ENCODE data around the gene AP1S3.
A peak's percentile ranks its signal among the peaks of the same experiment; 100 is the strongest.
"Not testable (repeated sequence)": the region's sequence is repeated elsewhere in the genome, so short reads cannot be mapped to it uniquely, and the experiment has no call there.

The AP1S3 gene

DNA sequence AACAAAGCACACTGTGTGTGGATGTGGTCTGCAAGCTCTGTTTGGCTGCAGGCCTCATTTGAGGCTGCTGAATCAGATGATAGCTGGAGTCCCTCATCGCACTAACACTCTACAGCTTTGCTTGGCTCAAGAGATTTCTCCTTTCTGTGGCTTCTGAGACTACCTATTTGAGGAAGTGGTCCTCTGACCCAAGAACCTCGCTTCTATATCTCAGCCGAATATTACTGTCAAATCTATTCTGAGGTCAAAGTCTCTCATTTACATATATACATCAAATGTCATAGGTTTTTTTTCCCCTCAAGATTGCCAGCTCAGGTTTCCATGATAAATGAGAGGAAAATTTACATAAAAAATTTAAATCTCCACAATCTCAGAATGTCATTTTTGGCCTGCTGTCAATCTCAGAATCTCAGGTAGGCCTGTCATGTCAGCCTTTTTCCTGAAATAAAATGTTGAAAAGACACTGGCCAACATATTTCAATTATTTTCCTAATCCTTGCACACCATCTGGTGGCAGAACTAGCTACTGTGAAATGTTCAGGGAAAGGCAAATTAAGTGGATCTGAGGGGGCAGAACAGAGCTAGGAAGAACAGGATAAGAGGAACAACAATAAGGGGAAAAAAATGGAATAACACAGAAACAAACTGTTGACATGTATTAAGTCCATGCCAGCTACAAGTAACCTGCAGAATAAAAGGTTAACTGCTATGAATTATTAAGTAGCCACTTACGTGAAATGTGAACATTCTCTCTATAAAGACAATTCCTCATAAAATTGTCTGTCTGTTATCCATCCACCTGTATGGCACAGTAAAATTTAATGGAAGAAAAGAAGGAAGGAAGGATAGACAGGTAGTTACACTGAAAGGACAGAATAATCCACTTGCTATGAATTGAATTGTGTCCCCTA, 39.3 kb downstream of the AP1S3 start:
- DNase-seq (ENCODE audit: low read depth), result no peak

DNA sequence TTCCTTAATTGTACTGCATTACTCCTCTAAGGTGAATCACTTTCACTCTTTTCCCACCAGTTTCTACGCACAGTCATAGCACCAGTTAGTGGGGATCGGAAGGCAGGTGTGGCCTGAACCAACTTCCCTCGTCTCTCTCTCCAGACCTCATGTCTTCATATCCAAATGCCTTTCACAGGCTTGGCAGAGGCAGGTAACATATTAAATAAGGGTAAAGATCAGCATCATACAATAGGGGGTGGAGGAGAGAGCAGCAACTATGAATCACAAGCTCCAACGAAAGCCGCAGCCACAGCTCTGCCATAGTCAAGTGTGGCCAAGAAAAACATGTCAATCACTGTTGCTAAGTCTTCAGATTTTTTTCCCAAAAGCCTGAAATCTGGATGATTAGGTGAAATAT, 40.3 kb downstream of the AP1S3 start:
- DNase-seq (ENCODE audit: low read depth), result no peak

DNA sequence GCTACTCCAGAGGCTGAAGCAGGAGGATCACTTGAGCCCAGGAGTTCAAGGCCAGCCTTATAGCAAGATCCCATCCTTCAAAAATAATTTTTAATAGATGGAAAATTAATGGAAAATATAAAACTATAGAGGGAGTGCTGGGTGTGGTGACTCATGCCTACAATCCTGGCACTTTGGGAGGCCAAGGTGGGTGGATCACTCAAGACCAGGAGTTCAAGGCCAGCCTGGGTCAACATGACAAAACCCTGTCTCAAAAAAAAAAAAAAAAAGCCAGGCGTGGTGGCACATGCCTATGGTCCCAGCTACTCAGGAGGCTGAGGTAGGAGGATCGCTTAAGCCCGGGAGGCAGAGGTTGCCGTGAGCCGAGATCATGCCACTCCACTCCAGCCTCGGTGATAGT, 48.0 kb downstream of the AP1S3 start:
- DNase-seq (ENCODE audit: low read depth), result no peak

DNA sequence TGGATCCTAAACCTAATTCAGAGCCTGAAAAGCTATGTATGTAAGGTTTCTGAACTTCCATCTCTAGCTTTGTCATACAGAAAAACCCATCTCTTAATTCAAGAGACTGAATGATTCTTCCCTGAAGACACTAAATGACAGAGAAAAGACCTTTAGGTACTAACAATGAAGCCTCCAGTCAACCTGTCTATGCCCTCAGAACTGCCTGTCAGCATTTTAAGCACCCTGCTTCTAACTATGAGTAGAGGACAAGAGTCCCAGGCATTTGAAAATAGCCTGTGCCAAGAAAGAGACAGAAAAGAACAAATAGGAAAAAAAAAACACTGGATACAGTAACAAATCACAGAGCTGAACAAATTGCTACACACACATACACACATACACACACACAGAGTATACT, 48.6 kb downstream of the AP1S3 start:
- no peak for DNase-seq (ENCODE audit: low read depth)

- not testable (repeated sequence) for DNase-seq (ENCODE audit: low read depth)
Measured at GRCh38 chr2:223788106-223788505, 49.3 kb downstream of the AP1S3 start.

GRCh38 chr2:223787358-223787757, 50.0 kb downstream of the AP1S3 start:
- DNase-seq (ENCODE audit: low read depth), result no peak

GRCh38 chr2:223786943-223787342, 50.4 kb downstream of the AP1S3 start:
- no peak for DNase-seq (ENCODE audit: low read depth)

- no peak for DNase-seq (ENCODE audit: low read depth)
Measured at GRCh38 chr2:223786236-223786635, 51.1 kb downstream of the AP1S3 start.

DNA sequence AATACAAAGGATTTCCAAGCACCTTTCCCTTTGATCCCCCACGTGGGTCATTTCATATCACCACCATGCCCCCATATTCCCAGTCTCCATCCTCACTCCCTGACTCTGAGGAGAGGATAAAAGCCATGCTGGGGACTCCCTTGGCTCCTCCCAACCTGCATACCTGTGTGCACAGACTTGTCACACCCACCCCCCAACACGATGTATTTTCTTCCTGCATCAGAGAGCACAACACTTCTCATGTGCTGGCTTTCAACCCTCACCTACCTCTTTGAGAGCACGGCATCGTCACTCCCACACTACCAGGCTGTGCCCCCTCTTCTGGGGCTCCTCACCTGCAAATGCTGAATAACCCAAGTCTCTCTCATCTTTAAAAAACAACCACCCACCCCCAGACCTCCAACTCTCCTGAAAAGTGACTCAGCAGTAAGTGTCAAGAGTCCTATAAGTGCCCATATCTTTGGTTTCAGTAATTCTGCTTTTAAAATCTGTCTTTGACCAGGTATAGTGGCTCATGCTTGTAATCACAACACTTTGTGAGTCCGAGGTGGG, 53.1 kb downstream of the AP1S3 start:
- DNase-seq (ENCODE audit: low read depth), result no peak

DNA sequence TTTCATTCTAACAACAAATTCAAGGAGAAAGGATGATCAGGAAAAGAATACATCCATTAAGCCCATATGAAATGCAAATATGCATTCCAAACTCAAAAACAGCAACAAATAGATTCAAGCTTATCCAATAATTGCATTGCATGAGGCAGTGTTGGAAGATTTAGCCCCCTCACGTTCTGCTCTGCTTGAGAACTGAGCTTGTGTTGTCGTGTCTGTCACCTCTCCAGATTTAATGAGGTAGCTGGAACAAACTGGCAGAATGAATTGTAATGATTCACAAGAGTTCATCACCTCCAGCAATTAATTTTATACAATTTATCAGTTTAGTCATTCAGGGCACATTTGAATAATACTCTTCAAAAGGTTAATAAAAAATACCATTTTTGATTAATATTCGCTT, 54.8 kb downstream of the AP1S3 start:
- no peak for DNase-seq (ENCODE audit: low read depth)

DNA sequence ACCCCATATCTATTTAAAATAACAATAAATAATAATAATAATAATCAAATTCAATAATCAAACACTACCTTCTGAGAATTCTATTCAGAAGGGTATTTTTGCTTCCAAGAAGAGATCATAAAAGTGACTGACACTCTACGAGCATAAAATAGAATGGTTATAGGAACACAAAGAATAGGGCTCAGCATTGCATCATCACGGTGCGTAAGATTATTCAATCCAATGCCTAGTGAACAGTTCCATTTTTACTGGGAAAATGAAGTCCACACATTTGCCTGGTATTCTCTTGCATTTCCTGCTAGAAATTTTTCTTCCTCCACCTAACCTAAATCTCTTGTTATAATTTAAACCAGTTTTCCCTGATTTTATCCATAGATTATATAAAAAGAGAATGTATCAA, 55.8 kb downstream of the AP1S3 start:
- no peak for DNase-seq (ENCODE audit: low read depth)

DNA sequence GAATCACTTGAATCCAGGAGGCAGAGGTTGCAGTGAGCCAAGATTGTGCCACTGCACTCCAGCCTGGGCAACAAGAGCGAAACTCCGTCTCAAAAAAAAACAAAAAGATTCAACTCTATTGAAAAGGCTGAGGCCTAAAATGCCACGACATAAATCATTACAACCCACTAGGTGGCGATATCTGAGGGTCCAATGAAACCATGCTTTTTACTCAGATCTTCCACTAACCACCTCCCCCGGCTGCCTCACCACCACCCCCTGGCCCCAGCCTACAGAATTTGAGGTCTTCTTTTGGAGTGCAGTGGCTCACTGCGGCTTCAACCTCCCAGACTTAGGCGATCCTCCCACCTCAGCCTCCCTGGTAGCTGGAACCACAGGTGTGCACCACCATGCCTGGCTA, 57.5 kb downstream of the AP1S3 start:
- no peak for DNase-seq (ENCODE audit: low read depth)

DNA sequence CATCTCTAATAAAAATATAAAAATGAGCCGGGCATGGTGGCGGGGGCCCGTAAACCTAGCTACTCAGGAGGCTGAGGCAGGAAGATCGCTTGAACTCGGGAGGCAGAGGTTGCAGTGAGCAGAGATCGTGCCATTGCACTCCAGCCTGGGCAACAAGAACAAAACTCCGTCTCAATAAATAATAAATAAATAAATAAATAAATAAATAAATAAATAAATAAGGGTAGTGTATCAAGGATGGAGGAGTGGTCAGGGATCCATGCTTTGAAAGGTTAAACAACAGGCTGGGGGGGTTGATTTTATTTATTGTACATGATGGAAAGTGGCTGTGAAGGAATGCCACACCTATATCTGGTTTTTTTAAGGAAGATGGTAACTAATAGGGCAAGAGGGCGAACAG, 63.2 kb downstream of the AP1S3 start:
- no peak for DNase-seq (ENCODE audit: low read depth)

DNA sequence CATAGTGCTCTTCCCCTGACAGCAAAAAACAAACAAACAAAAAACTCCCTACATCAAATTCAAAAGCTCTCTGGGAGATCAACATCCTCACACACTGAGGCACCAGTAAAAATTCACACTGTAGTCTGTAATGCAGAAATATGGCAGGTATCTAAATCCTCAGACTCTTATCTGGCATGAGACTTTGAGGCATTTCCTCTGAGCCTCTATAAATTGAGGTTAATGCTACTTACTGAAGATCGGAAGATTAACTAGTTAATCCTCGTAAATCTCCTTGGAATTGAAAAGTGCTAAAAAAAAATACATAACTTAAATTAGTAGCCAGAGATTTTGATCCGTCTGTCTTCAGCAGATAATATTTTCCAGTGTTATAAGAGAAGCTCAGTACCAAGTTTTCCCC, 65.0 kb downstream of the AP1S3 start:
- no peak for DNase-seq (ENCODE audit: low read depth)

- no peak for DNase-seq (ENCODE audit: low read depth)
Measured at GRCh38 chr2:223771475-223771874, 65.9 kb downstream of the AP1S3 start.

- no peak for DNase-seq (ENCODE audit: low read depth)
Measured at GRCh38 chr2:223768179-223768578, 69.2 kb downstream of the AP1S3 start.

- DNase-seq (ENCODE audit: low read depth), result no peak
Measured at GRCh38 chr2:223767341-223767740, 70.0 kb downstream of the AP1S3 start.

- no peak for DNase-seq (ENCODE audit: low read depth)
Measured at GRCh38 chr2:223765221-223765785, 72.1 kb downstream of the AP1S3 start.

DNA sequence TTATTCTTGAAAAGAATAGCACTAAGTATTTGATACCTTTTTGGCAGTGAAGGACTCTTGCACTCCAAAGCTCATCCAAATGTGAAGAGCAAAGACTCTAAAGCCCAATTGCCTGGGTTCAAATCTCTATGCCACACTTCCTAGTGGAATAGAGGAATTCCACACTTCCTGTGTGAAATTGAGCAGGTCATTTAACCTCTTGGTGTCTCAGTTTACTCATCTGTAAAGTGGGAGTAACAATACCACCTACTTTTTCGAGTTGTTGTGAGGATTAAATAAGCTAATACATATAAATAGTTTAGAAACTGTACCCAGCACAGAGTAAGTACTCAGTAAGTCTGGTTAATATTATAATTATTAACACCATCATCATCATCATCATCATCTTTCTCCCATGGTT, 72.6 kb downstream of the AP1S3 start:
- DNase-seq (ENCODE audit: low read depth), result no peak

- DNase-seq (ENCODE audit: low read depth), result no peak
Measured at GRCh38 chr2:223762853-223763252, 74.5 kb downstream of the AP1S3 start.

- DNase-seq (ENCODE audit: low read depth), result not testable (repeated sequence)
Measured at GRCh38 chr2:223761746-223762145, 75.6 kb downstream of the AP1S3 start.

DNA sequence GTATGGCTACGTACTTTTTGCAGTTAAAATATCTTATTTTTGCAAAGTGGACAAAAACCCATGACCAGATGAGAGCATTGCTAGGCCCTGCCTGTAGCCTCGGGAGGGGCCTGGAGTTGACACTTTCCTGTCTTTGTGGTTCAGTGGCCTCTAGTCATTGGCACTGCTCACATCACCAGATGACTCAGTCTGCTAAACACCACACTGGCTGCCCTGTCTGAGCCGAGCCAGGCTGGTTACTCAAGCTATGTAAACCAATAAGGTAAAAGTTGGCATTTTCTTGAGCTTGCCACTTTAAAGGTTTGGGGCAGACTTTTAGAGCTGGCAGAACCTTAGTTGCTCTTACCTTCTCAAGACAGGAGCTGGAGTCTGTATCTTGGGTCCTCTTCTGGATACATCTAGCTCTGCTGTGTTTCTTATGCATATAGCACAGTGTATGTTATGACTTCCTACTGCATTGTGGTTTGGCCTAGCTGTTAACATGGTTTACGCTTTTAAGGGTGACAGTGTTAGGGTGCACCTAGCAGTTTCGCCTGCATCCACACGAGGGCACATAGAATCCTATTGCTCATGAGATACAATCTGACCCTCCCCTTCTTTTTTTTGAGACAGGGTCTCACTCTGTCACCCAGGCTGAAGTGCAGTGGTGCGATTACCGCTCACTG, 76.4 kb downstream of the AP1S3 start:
- DNase-seq (ENCODE audit: low read depth), result peak; percentile 57

Data from GM04504 (cell line).